HFFc6 (cell line): ENCODE results near the gene CHTOP. TPM values are rescaled to one million over a fixed set of nuclear protein-coding genes. Genes with fewer than 3 reads are reported as not detected.

Experiments used
- DNase-seq: peaks from one replicate; pipeline ENCODE4 v3.0.0-alpha.2; 2018
- H3K27ac Mint-ChIP-seq: 2 replicates; pipeline ENCODE4 v1.8.0; 2020; ENCODE audit warnings: mild to moderate bottlenecking, mixed read lengths
- H3K27me3 Mint-ChIP-seq: 2 replicates; pipeline ENCODE4 v1.8.0; 2021; ENCODE audit warnings: mild to moderate bottlenecking, moderate library complexity, mixed read lengths; ENCODE audit not compliant: insufficient read depth
- H3K36me3 Mint-ChIP-seq: 2 replicates; pipeline ENCODE4 v1.8.0; 2021; ENCODE audit warnings: low read depth, mixed read lengths
- H3K4me1 Mint-ChIP-seq: 2 replicates; pipeline ENCODE4 v1.8.0; 2020; ENCODE audit warnings: low read depth, mixed read lengths
- H3K4me3 Mint-ChIP-seq: 2 replicates; pipeline ENCODE4 v1.8.0; 2020; ENCODE audit warnings: mild to moderate bottlenecking, moderate library complexity, mixed read lengths
- H3K9me3 Mint-ChIP-seq: 2 replicates; pipeline ENCODE4 v1.8.0; 2020; ENCODE audit warnings: mild to moderate bottlenecking, mixed read lengths
- total RNA-seq, 6 experiments: library from RNA; stranded (reverse); fragmentation: NEBNext Ultra II Directional; extraction: Animal tissue kit (Norgen Biotek cat#: 25700); gene quantifications; 2 replicates in 1 of 6; 3 replicates in 5 of 6; pipeline ENCODE4 v1.2.3, GENCODE V29; 2021
- TF ChIP-seq, protein P1 (sequence below): fragments of 200-600 bp; sonication (generic); IDR thresholded peaks from 2 replicates; pipeline ENCODE4 v1.5.0; 2021; ENCODE audit warnings: antibody characterized with exemption, mild to moderate bottlenecking

CHTOP gene
- total RNA-seq, 6 experiments from 2014 or later, result 48.1 to 57.9 (median 53.9) TPM

DNA sequence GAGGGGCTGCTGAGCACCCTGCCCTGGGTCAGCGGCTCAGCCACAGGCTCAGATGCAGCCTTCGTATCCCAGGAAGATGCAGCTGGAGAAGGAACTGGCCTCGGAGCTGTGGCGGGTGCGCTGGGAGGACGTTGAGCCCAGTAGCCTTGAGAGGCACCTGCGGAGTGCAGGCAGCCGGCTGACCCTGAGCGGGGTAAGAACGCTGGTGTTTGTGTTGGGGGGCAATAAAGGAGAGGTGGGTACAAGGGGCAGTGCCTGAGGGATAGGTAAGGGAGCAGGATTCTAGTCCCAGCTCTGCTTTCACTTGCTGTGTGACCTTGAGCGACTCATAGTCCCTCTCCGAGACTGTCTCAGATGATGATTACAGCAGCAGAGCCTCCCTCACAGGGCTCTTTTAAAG, 51.0 kb downstream of the CHTOP start:
- Mint-ChIP-seq H3K27me3 (peaks cover 46% of the 10 kb centered on the region), H3K4me1 (peaks cover 9% of the 10 kb centered on the region), H3K27ac (no peak overlapping the region), H3K9me3 (no peaks in the 10 kb centered on the region), H3K4me3 (no peak overlapping the region), H3K36me3 (no peaks in the 10 kb centered on the region)
- DNase-seq, result no peak
- TF ChIP-seq, protein P1, sequence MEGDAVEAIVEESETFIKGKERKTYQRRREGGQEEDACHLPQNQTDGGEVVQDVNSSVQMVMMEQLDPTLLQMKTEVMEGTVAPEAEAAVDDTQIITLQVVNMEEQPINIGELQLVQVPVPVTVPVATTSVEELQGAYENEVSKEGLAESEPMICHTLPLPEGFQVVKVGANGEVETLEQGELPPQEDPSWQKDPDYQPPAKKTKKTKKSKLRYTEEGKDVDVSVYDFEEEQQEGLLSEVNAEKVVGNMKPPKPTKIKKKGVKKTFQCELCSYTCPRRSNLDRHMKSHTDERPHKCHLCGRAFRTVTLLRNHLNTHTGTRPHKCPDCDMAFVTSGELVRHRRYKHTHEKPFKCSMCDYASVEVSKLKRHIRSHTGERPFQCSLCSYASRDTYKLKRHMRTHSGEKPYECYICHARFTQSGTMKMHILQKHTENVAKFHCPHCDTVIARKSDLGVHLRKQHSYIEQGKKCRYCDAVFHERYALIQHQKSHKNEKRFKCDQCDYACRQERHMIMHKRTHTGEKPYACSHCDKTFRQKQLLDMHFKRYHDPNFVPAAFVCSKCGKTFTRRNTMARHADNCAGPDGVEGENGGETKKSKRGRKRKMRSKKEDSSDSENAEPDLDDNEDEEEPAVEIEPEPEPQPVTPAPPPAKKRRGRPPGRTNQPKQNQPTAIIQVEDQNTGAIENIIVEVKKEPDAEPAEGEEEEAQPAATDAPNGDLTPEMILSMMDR, result no peak

DNA sequence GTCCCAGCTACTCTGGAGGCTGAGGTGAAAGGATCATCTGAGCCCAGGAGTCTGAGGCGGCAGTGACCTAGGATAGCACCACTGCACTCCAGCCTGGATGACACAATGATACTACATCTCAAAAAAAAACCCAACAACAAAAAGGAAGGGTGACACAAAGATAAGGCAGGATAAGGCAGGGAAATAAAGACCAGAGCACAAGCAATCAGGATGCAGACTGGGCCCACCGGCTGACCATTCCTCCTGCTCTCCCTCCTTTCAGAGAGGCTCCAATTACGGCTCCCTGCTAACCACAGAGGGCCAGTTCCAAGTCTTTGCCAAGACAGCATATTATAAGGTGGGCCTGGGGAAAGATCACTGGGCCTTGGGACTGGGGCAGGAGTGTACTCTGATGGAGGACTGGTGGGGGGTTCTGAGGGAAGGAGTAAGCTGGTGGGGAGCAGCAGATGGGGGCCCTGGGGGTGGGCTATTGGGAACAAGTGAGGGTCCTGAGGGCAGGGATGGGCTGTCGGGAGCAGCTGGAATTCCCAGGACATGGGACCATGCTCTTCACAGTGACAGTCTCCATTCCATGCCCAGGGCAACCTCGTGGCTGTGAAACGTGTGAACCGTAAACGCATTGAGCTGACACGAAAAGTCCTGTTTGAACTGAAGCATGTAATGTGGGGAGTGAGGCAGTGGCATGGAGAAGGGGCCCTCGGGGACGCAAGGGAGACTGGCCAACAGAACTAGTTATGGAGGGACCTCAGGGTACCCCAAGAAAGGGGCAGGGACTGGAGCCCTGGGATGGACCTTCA, 51.9 kb downstream of the CHTOP start:
- Mint-ChIP-seq H3K9me3 (no peaks in the 10 kb centered on the region), H3K4me1 (peaks cover 8% of the 10 kb centered on the region), H3K27ac (no peak overlapping the region), H3K27me3 (peaks cover 47% of the 10 kb centered on the region), H3K4me3 (no peak overlapping the region), H3K36me3 (no peaks in the 10 kb centered on the region)
- TF ChIP-seq, protein P1, result no peak
- no peak for DNase-seq

DNA sequence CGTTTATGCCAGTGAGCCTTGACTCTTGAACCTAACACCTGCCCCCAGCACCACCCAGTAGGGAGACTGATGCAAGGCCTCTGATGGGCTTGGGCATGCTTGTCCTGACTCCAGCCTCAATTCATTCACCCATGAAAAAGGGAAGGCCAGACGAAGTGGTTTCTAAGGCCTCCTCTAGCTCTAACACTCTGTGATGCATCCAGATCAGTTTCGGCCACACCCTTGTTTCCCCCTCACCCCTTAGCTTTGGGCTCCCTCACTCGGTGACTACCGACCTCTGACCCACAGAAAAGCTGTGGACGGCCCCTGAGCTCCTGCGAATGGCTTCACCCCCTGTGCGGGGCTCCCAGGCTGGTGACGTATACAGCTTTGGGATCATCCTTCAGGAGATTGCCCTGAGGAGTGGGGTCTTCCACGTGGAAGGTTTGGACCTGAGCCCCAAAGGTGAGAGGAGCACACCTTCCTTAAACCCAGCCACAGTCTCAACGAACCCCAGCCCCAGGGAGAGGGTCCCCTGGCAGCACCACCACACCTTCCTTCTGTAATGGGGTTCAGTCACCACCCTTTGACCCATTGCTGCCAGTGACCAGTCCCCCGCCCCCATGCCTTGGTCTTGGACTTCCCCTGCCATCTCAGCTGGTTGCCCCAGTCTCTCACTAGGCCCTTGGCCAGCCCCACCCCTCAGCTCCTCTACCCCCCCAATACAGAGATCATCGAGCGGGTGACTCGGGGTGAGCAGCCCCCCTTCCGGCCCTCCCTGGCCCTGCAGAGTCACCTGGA, 53.7 kb downstream of the CHTOP start:
- Mint-ChIP-seq H3K36me3 (no peaks in the 10 kb centered on the region), H3K27ac (no peak overlapping the region), H3K4me3 (no peak overlapping the region), H3K4me1 (peaks cover 8% of the 10 kb centered on the region), H3K27me3 (peaks cover 31% of the 10 kb centered on the region), H3K9me3 (no peaks in the 10 kb centered on the region)
- no peak for DNase-seq
- TF ChIP-seq, protein P1, result no peak

DNA sequence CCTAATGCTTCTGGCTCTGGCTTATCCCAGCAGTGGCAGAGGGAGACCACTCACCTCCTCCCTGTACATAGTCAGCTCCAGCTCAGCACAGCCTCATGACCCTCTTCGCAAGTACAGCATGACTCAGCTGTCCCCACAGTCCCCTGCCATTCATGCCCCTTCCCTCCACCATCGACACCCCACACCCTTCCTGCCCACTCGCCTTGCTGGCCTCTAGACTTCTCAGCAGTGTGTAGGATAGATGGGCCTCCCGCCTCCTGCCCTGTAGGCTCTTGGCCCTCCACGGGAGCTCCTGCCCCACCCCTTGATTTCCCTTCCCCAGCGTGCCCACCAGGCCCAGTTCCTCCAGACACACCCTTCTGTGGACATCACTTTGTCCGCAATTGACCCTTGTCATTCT, 54.4 kb downstream of the CHTOP start:
- Mint-ChIP-seq H3K4me1 (peaks cover 8% of the 10 kb centered on the region), H3K4me3 (no peak overlapping the region), H3K27ac (no peak overlapping the region), H3K36me3 (no peaks in the 10 kb centered on the region), H3K9me3 (no peaks in the 10 kb centered on the region), H3K27me3 (peaks cover 29% of the 10 kb centered on the region)
- no peak for DNase-seq
- TF ChIP-seq, protein P1, result no peak

DNA sequence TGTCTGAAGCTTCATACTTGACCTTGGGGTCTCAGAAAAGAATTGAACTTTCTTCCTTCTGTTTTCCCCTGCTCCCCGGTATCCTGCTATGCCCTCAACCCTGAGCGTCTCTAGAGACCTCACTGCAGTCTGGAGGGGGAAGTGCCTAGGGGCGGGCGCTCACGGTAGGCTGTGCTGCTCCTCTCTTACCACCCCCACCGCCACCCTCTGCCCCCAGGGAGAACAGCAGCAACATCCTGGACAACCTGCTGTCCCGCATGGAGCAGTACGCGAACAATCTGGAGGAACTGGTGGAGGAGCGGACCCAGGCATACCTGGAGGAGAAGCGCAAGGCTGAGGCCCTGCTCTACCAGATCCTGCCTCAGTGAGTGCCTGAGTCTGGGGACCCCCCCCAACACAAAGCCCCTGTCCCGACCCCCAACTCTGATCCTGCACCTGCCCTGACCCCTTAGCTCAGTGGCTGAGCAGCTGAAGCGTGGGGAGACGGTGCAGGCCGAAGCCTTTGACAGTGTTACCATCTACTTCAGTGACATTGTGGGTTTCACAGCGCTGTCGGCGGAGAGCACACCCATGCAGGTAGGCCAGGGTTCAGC, 55.0 kb downstream of the CHTOP start:
- peaks cover 4% of the 10 kb centered on the region for H3K4me1 Mint-ChIP-seq
- peaks cover 29% of the 10 kb centered on the region for H3K27me3 Mint-ChIP-seq
- H3K9me3 Mint-ChIP-seq, result no peaks in the 10 kb centered on the region
- no peak for DNase-seq
- H3K4me3 Mint-ChIP-seq, result no peak overlapping the region
- TF ChIP-seq, protein P1, result no peak
- H3K36me3 Mint-ChIP-seq, result no peaks in the 10 kb centered on the region
- H3K27ac Mint-ChIP-seq, result no peak overlapping the region
